Ovary (tissue), 3 donors: ENCODE data around the gene ADGRG3.

Experiments used
- CTCF ChIP-seq, 3 donors: fragments of 450-650 bp in 2 of 3; fragments of 200-600 bp in 1 of 3; IDR thresholded peaks; one replicate each; pipeline versions ENCODE4 v1.5.1 to v1.8.0; 2016 to 2022; ENCODE audit warnings: antibody characterized with exemption in 3 of 3, mild to moderate bottlenecking in 1 of 3
- POLR2A ChIP-seq: fragments of 450-650 bp; IDR thresholded peaks from one replicate; pipeline ENCODE4 v1.6.1; 2017; ENCODE audit warnings: antibody characterized with exemption, mild to moderate bottlenecking, moderate library complexity
- donor health status: DM: no; HTN: no; CAD: no.

DNA sequence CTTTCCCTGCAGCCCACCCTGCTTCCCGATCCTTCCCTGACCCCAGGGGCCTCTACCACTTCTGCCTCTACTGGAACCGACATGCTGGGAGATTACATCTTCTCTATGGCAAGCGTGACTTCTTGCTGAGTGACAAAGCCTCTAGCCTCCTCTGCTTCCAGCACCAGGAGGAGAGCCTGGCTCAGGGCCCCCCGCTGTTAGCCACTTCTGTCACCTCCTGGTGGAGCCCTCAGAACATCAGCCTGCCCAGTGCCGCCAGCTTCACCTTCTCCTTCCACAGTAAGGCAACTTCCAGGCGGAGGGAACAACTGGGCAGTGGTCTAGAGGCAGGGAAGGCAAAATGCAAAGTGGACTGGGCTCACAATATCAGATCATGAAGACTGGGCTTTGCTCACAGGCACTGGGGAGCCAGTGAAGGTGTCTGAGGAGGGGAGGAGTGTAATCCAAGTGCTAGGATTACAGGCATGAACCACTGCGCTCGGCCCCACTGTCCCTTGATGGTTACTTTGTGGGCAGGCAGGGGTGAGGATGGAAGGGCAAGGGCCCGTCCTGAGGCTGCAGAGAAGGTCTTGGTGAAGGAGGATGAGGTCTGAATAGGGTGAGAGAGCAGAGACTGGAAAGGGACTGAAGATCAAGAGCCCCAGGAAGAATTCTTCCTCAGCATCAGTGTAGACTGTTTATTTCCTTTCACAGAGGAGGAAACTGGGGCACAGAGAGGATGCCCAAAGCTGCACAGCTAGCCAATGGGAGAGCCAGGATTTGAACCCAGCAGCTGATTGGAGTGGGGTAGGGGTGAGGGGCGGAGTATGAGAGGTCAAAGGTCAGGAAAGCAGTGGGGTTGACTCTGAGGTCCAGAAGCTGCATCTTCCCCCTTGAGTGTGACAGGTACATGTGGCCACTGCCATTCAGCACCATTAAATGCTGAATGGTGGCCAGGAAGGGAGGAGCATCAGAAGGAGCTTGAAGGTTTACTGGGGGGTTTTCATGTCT, 16.5 kb upstream of the ADGRG3 start:
- no peak for TF ChIP-seq CTCF (IDR thresholded peaks at IDR 0.05)
- no peak for TF ChIP-seq POLR2A
